ENCODE data around the gene TSSC4.

- no peak for TF ChIP-seq POLR2AphosphoS5 (IDR thresholded peaks at IDR 0.05; ENCODE audit: low read depth, low read length)
- no peak for TF ChIP-seq REST (IDR thresholded peaks at IDR 0.05; ENCODE audit: insufficient read depth in 1 of 2, low read depth in 2 of 2, low read length in 2 of 2)
- TF ChIP-seq TAF1 (IDR thresholded peaks at IDR 0.05; ENCODE audit: borderline replicate concordance, insufficient read depth, low read length): no peak
- TF ChIP-seq SIN3A (IDR thresholded peaks at IDR 0.05; ENCODE audit: borderline replicate concordance, insufficient read depth, low read length): no peak
- TF ChIP-seq FOXP2 (optimal IDR thresholded peaks at IDR 0.05; ENCODE audit: borderline replicate concordance, extremely low read depth, extremely low read length, insufficient read depth): no peak
Measured at GRCh38 chr11:2379466-2380174, 20.9 kb upstream of the TSSC4 start.
